T-helper 17 cell (primary cell): Measurements from ENCODE around the gene TTC7B. TPM values are rescaled to one million over a fixed set of nuclear protein-coding genes. Genes with fewer than 3 reads are reported as not detected.

Source experiments
- total RNA-seq, 4 donors: library from RNA in 2 of 4; stranded (reverse) in 2 of 4; gene quantifications; one replicate each; pipeline ENCODE4 v1.2.3 and lab custom pipeline; 2022 to 2026

Gene TTC7B
- total RNA-seq, 2 donors from 2014 or later: 2.5 to 28.3 TPM

Other genes starting within 250 kb of the TTC7B start
- 10 to 100 TPM; 35.4 to 42.0 TPM for gene RPS6KA5, start 244.2 kb upstream of the TTC7B start, total RNA-seq